Measurements from ENCODE around the gene TMEM31.
A peak's percentile ranks its signal among the peaks of the same experiment; 100 is the strongest.

The TMEM31 gene

GRCh38 chrX:103681443-103681842 lies 29.3 kb upstream of the TMEM31 start:
- no peak overlapping the region for H3K9ac ChIP-seq (ENCODE audit: low read depth, low read length, poor library complexity, severe bottlenecking)
- peaks cover 52% of the 10 kb centered on the region for H3K36me3 ChIP-seq (ENCODE audit: insufficient read depth, low read length)
- H3K79me2 ChIP-seq (ENCODE audit: insufficient read depth, low read length) = peaks cover 50% of the 10 kb centered on the region
- no peak overlapping the region for H3K4me3 ChIP-seq (ENCODE audit: low read length, poor library complexity, severe bottlenecking)
- no peak for TF ChIP-seq EZH2phosphoT487 (IDR thresholded peaks at IDR 0.05; ENCODE audit: borderline replicate concordance)
- TF ChIP-seq CTCF (conservative IDR thresholded peaks at IDR 0.05; ENCODE audit: low read length) = no peak
- no peaks in the 10 kb centered on the region for H3K9me3 ChIP-seq (ENCODE audit: insufficient read depth, low read depth, low read length)
- peaks cover 17% of the 10 kb centered on the region for H3K4me1 ChIP-seq (ENCODE audit: insufficient read depth, low read length, poor library complexity, severe bottlenecking)
- no peak overlapping the region for H2AFZ ChIP-seq (ENCODE audit: low read length)
- H3K4me2 ChIP-seq (ENCODE audit: low read depth, low read length, poor library complexity, severe bottlenecking) = no peak overlapping the region
- H4K20me1 ChIP-seq (ENCODE audit: insufficient read depth, low read length, poor library complexity, severe bottlenecking) = peaks cover 46% of the 10 kb centered on the region
- no peaks in the 10 kb centered on the region for H3F3A ChIP-seq (ENCODE audit: low read depth)
- H3K27me3 ChIP-seq (ENCODE audit: insufficient read depth, low read length, poor library complexity, severe bottlenecking) = no peaks in the 10 kb centered on the region
- no peaks in the 10 kb centered on the region for H3K9me2 ChIP-seq (replicated peaks; ENCODE audit: low read depth, low read length)

GRCh38 chrX:103685396-103685795 lies 25.3 kb upstream of the TMEM31 start:
- Histone ChIP-seq H3K79me2 (ENCODE audit: insufficient read depth, low read length) (peaks cover 60% of the 10 kb centered on the region), H4K20me1 (ENCODE audit: insufficient read depth, low read length, poor library complexity, severe bottlenecking) (peaks cover 46% of the 10 kb centered on the region), H3K27me3 (ENCODE audit: insufficient read depth, low read length, poor library complexity, severe bottlenecking) (no peaks in the 10 kb centered on the region), H2AFZ (ENCODE audit: low read length) (no peak overlapping the region), H3K4me2 (ENCODE audit: low read depth, low read length, poor library complexity, severe bottlenecking) (peak overlapping the region; percentile 95), H3K9me3 (ENCODE audit: insufficient read depth, low read depth, low read length) (no peaks in the 10 kb centered on the region), H3K4me1 (ENCODE audit: insufficient read depth, low read length, poor library complexity, severe bottlenecking) (peaks cover 25% of the 10 kb centered on the region), H3K9me2 (replicated peaks; ENCODE audit: low read depth, low read length) (no peaks in the 10 kb centered on the region), H3K4me3 (ENCODE audit: low read length, poor library complexity, severe bottlenecking) (peak overlapping the region; percentile 99), H3K9ac (ENCODE audit: low read depth, low read length, poor library complexity, severe bottlenecking) (peak overlapping the region; percentile 90), H3K36me3 (ENCODE audit: insufficient read depth, low read length) (peaks cover 25% of the 10 kb centered on the region), H3F3A (ENCODE audit: low read depth) (no peaks in the 10 kb centered on the region; the same call in 1 of the 2 replicates)
- TF ChIP-seq CTCF (conservative IDR thresholded peaks at IDR 0.05; ENCODE audit: low read length) = no peak
- no peak for TF ChIP-seq EZH2phosphoT487 (IDR thresholded peaks at IDR 0.05; ENCODE audit: borderline replicate concordance)

GRCh38 chrX:103686199-103687072 lies 24.3 kb upstream of the TMEM31 start, which contains the start of gene MORF4L2:
Gene MORF4L2 (minus strand): TSS chrX:103686699. CDS start chrX:103677027, 9,672 bp downstream.
- peak within 1 kb of the TSS; percentile 95 for H3K4me2 ChIP-seq (ENCODE audit: low read depth, low read length, poor library complexity, severe bottlenecking)
- no peaks in the 10 kb centered on the region; the same call in 1 of the 2 replicates for H3F3A ChIP-seq (ENCODE audit: low read depth)
- H4K20me1 ChIP-seq (ENCODE audit: insufficient read depth, low read length, poor library complexity, severe bottlenecking) = peaks cover 38% of the 10 kb centered on the region
- peak within 1 kb of the TSS; percentile 99 for H3K9ac ChIP-seq (ENCODE audit: low read depth, low read length, poor library complexity, severe bottlenecking)
- peaks cover 53% of the 10 kb centered on the region for H3K79me2 ChIP-seq (ENCODE audit: insufficient read depth, low read length)
- no peaks in the 10 kb centered on the region for H3K9me2 ChIP-seq (replicated peaks; ENCODE audit: low read depth, low read length)
- no peaks in the 10 kb centered on the region for H3K27me3 ChIP-seq (ENCODE audit: insufficient read depth, low read length, poor library complexity, severe bottlenecking)
- H3K36me3 ChIP-seq (ENCODE audit: insufficient read depth, low read length) = peaks cover 23% of the 10 kb centered on the region
- H3K4me1 ChIP-seq (ENCODE audit: insufficient read depth, low read length, poor library complexity, severe bottlenecking) = peaks cover 25% of the 10 kb centered on the region
- H3K4me3 ChIP-seq (ENCODE audit: low read length, poor library complexity, severe bottlenecking) = peak within 1 kb of the TSS; percentile 99
- H2AFZ ChIP-seq (ENCODE audit: low read length) = peak within 1 kb of the TSS; percentile 86
- TF ChIP-seq EZH2phosphoT487 (IDR thresholded peaks at IDR 0.05; ENCODE audit: borderline replicate concordance) (no peak), CTCF (conservative IDR thresholded peaks at IDR 0.05; ENCODE audit: low read length) (no peak)
- H3K9me3 ChIP-seq (ENCODE audit: insufficient read depth, low read depth, low read length) = no peaks in the 10 kb centered on the region
